Measurements from ENCODE around the gene HSPBAP1. TPM values are rescaled to one million over a fixed set of nuclear protein-coding genes. Genes with fewer than 3 reads are reported as not detected.

The HSPBAP1 gene
- total RNA-seq, 4 donors from 2014 or later = 8.1 to 24.0 (median 20.6) TPM

DNA sequence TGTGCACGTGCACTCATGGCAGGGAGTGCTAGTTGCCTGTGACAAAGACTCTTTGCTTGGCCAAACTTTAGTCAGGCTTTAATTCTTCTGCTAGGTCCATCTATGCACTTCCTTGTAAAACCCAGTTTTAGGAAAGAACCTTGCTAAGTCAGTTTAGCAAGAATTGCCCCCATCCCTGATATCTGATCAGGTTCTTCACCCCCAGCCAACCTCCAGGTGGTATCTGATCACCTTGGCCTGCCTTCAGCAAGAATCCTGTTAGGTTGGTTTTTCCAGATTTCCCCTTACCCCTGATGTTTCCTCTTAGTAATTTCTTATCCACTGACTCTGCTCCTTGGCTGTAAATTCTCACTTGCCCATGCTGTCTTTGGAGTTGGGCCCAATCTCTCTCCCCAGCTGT, 8.4 kb downstream of the HSPBAP1 start:
- TF ChIP-seq, protein P1, sequence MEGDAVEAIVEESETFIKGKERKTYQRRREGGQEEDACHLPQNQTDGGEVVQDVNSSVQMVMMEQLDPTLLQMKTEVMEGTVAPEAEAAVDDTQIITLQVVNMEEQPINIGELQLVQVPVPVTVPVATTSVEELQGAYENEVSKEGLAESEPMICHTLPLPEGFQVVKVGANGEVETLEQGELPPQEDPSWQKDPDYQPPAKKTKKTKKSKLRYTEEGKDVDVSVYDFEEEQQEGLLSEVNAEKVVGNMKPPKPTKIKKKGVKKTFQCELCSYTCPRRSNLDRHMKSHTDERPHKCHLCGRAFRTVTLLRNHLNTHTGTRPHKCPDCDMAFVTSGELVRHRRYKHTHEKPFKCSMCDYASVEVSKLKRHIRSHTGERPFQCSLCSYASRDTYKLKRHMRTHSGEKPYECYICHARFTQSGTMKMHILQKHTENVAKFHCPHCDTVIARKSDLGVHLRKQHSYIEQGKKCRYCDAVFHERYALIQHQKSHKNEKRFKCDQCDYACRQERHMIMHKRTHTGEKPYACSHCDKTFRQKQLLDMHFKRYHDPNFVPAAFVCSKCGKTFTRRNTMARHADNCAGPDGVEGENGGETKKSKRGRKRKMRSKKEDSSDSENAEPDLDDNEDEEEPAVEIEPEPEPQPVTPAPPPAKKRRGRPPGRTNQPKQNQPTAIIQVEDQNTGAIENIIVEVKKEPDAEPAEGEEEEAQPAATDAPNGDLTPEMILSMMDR (IDR thresholded peaks at IDR 0.05; ENCODE audit: low read depth) = no peak

DNA sequence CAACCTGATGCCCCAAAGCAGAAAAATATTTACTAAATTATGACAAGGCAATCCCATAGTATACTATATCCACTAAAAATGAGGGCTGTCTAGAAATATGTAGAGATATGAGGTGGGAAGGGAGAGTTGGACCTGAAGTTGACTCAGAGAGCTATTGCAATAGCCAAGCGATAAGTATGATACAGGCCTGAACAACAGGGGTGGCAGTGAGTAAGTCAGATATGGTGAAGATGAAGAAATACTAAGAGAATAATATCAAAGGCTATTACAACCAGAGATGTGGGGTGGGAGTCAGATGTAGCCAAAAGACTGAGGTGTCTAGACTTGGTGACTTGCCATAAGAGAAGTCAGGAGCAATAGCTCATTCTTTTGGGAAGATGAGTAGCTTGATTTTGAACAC, 9.2 kb downstream of the HSPBAP1 start:
- TF ChIP-seq, protein P1 (IDR thresholded peaks at IDR 0.05; ENCODE audit: low read depth) = no peak

DNA sequence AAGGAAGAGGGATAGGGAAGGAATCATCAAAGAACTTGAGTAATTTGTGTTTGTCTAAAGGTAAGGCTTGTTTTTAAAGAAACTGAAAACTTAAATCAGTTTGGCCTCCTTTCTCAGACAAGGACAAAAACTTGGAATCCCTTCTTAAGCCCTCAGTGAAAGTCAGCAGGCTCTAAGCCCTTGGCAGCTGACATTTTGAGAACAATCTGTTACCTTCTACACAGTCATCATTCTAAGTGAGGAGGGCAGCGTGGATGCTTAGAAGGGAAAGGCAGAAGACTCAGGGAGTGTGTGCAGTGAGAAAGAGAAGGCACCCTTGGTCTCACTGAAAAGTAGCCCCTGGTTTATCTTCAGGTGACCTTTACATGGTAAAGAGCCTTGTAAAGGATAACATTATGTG, 10.8 kb downstream of the HSPBAP1 start:
- TF ChIP-seq, protein P1 (IDR thresholded peaks at IDR 0.05; ENCODE audit: low read depth) = no peak

DNA sequence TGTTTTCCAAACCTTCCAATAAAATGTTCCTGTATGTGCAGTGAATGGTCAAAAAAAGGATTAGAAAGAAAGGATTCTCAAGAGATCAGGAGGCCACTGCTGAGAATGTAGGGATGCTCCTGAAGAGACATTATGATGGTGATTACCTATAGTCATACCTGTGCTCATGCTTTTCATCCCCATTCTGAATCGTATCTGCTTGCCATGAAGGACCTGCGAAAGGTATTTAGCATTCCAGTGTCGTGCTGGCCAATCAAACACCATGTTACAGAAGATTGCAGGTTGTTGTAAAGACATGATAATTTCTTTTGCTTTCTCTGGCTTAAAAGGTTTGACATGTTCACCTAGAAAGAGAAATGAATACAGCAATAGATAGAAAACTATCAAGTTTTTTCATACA, 16.1 kb downstream of the HSPBAP1 start:
- TF ChIP-seq, protein P1 (IDR thresholded peaks at IDR 0.05; ENCODE audit: low read depth) = no peak

DNA sequence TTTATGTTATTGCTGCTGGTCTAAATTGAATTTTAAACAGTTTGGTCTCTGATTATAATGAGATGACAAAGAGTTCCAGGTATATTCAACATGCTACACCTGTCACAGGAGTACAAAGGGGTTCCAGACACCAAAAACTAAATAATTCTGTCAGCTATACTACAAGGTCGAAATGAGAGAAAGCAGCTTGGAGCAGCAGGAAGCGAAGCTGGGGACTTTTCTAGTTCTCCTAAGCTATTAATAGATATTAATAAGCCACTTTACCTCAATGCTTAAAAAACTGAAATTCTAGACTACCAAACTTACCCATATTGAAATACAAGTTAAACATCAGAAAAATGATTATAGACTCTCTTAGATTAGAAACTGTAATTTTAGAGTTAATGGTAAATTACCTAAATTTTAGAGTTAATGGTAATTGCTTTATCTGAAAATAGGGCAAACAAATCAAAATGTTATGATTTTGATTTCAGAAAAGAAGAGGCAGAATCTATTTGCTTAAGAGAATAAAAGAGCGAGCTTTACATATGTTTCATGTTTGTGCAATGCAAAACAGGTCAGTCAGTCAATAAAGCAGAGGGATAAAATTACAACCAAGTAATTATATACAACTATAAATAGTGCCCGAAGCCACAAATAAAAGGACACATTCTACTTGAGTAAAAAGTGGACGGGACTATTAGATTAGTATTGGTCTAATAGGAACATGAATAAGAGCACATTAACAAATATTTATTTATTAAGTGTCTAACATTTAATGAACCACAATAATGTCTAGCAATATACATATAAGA, 16.8 kb downstream of the HSPBAP1 start:
- TF ChIP-seq, protein P1 (IDR thresholded peaks at IDR 0.05; ENCODE audit: low read depth) = no peak

DNA sequence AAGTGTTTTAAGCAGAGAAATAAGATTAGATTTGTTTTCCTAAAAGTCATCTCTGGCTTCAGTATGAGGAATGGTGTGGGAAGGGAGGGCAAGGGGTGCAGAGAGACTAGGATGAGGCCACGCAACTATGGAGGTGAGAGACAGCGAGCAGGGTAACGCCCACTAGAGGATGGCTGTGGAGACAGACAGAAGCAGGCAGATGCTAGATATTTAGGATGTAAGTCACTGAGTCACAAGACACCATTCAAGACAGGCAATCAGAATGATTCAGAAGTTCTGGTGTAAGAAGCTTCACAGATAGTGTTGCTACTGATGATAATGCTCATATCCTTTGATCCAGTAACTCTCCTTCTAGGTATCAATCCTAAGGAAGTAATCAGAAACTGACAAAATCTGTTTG, 19.1 kb downstream of the HSPBAP1 start:
- TF ChIP-seq, protein P1 (IDR thresholded peaks at IDR 0.05; ENCODE audit: low read depth) = no peak

DNA sequence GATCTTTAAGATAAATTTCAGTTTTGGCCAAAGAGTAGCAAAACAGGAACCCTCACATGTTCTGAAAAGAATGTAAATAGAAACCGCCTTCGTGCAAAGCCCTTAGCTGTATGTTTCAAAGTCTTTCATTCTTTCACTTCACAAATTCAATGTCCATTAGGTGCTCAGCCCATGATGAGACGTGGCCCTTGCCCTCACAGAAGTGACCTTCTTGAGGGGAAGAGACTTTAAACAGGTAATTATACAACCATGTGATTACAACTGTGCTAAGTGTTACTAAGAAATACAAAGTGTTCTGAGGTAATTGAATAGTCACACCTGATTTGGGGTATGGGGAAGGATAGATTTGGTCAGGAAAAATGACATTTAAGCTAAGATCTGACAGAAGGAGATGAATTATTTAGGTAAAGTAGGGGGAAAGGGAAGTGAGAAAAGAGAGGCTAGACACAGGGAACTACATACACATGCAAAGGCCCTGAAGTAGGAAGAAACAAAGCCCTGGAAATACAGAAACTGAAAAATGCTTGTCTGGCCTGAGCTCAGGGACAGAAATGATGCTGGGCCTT, 19.6 kb downstream of the HSPBAP1 start:
- TF ChIP-seq, protein P1 (IDR thresholded peaks at IDR 0.05; ENCODE audit: low read depth) = no peak

Data from subcutaneous adipose tissue (tissue), 4 donors.